ENCODE results near the gene OPHN1. TPM values are rescaled to one million over a fixed set of nuclear protein-coding genes. Genes with fewer than 3 reads are reported as not detected.
A peak's percentile ranks its signal among the peaks of the same experiment; 100 is the strongest.

OPHN1 gene
- not detected for polyA plus RNA-seq (2012; ENCODE audit: low read depth, missing spikeins)

DNA sequence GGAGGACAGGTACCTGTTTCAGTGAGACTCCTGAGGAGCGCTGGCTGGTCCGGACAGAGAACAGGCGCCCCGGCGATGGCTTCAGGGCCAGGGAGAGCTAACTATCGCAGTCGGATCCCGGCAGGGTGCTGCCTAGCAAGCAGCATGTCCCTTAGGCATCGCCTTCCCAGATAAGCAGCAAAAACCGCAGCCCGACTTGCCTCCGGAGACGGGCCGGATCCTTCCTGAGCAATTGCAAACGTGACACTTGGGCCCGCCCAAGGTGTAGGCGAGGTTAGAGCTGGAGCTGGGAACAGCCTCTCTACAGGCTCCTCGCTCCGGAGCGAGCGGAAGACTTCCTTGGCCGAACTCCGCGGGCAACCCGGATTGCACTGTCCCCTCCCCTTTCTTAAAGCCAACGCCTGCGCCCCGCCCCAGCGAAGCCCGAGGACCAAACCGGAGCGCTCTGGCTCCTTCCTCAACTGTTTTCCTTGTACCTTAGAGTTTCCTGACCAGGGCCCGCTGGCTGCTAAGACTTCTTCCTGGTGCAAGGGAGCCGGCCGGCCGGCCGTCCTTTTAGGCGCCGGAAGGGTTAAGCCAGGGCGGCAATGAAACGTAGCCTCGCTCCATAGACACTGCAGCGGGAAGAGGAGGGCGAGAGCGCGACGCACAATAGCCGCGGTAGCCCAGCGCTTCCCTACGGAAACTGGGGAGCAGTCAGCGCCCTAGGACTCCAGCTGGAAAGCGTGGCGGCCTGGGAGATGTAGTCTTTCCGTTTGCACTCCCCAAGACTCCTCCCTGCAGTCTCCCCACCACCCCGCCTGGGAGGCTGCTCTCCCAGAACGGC, at the start of gene OPHN1:
Gene OPHN1 (minus strand): TSS at position 341 of the 826 bp plus-strand sequence. CDS start 475 bp downstream, outside the sequence.
- FAIRE-seq (no peak), DNase-seq (ENCODE audit: insufficient read length, low spot score) (no peak)
- no peak for TF ChIP-seq PAX5 (IDR thresholded peaks at IDR 0.05; ENCODE audit: insufficient read depth, low read length, severe bottlenecking)
- no peak for TF ChIP-seq POLR2AphosphoS5 (IDR thresholded peaks at IDR 0.05; ENCODE audit: low read depth, low read length)
- no peak for TF ChIP-seq SPI1 (IDR thresholded peaks at IDR 0.05; ENCODE audit: low read depth, low read length)
- TF ChIP-seq TAF1 (IDR thresholded peaks at IDR 0.05; ENCODE audit: low read depth, low read length) = no peak
- no peak for TF ChIP-seq POU2F2 (IDR thresholded peaks at IDR 0.05; ENCODE audit: low read depth, low read length)
- TF ChIP-seq POLR2A (IDR thresholded peaks at IDR 0.05; ENCODE audit: low read depth, low read length) = no peak

DNA sequence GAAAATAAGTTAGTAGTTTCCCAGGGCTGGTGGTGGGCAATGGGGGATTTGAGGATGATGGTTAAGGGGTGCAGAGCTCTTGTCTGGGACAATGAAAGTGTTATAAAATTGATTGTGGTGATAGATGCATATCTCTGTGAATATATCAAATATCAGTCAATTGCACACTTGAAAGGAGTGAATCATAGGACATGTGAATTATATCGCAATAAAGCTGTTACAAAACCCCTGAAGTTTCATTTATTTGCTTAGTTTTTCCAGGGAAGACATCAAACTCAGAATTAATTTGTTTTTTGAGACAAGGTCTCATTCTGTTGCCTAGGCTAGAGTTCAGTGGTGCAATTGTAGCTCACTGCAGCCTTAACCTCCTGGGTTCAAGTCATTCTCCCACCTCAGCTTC, 47.7 kb upstream of the OPHN1 start:
- FAIRE-seq (no peak), DNase-seq (ENCODE audit: insufficient read length, low spot score) (no peak)
- no peak for TF ChIP-seq PAX5 (IDR thresholded peaks at IDR 0.05; ENCODE audit: insufficient read depth, low read length, severe bottlenecking)
- no peak for TF ChIP-seq POU2F2 (IDR thresholded peaks at IDR 0.05; ENCODE audit: low read depth, low read length)
- TF ChIP-seq TAF1 (IDR thresholded peaks at IDR 0.05; ENCODE audit: low read depth, low read length) = no peak
- TF ChIP-seq SPI1 (IDR thresholded peaks at IDR 0.05; ENCODE audit: low read depth, low read length) = no peak
- no peak for TF ChIP-seq POLR2A (IDR thresholded peaks at IDR 0.05; ENCODE audit: low read depth, low read length)
- TF ChIP-seq POLR2AphosphoS5 (IDR thresholded peaks at IDR 0.05; ENCODE audit: low read depth, low read length) = no peak

- no peak for DNase-seq (ENCODE audit: insufficient read length, low spot score)
- TF ChIP-seq POU2F2 (IDR thresholded peaks at IDR 0.05; ENCODE audit: low read depth, low read length) = no peak
- FAIRE-seq = no peak
Measured at GRCh38 chrX:68464796-68465195, 31.5 kb upstream of the OPHN1 start.

DNA sequence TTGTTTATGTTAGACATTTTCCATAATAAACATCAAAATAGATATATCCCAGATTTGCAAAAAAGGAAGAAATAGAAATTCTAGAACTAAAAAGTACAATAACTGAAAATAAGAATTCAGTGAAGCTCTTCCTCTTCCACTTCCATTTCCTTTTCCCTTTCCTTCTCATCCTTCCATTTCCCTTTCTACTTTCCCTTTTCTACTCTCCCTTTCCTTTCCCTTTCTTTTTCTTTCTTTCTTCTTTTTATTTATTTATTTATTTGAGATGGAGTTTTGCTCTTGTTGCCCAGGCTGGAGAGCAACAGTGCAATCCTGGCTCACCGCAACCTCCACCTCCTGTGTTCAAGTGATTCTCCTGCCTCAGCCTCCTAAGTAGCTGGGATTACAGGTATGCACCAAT, 30.6 kb upstream of the OPHN1 start:
- DNase-seq (ENCODE audit: insufficient read length, low spot score) (no peak), FAIRE-seq (no peak)
- TF ChIP-seq POLR2A (IDR thresholded peaks at IDR 0.05; ENCODE audit: low read depth, low read length) (no peak), POLR2AphosphoS5 (IDR thresholded peaks at IDR 0.05; ENCODE audit: low read depth, low read length) (no peak), TAF1 (IDR thresholded peaks at IDR 0.05; ENCODE audit: low read depth, low read length) (no peak), POU2F2 (IDR thresholded peaks at IDR 0.05; ENCODE audit: low read depth, low read length) (no peak), SPI1 (IDR thresholded peaks at IDR 0.05; ENCODE audit: low read depth, low read length) (no peak), PAX5 (IDR thresholded peaks at IDR 0.05; ENCODE audit: insufficient read depth, low read length, severe bottlenecking) (no peak)

- FAIRE-seq (peak; percentile 64), DNase-seq (ENCODE audit: insufficient read length, low spot score) (no peak)
- TF ChIP-seq POU2F2 (IDR thresholded peaks at IDR 0.05; ENCODE audit: low read depth, low read length) (peak; percentile 21; the same call in 1 of the 2 replicates), TAF1 (IDR thresholded peaks at IDR 0.05; ENCODE audit: low read depth, low read length) (no peak)
Measured at GRCh38 chrX:68462653-68463052, 29.4 kb upstream of the OPHN1 start.

- no peak for TF ChIP-seq POLR2AphosphoS5 (IDR thresholded peaks at IDR 0.05; ENCODE audit: low read depth, low read length)
- no peak for TF ChIP-seq POLR2A (IDR thresholded peaks at IDR 0.05; ENCODE audit: low read depth, low read length)
- no peak for TF ChIP-seq POU2F2 (IDR thresholded peaks at IDR 0.05; ENCODE audit: low read depth, low read length)
- TF ChIP-seq PAX5 (IDR thresholded peaks at IDR 0.05; ENCODE audit: insufficient read depth, low read length, severe bottlenecking) = no peak
- TF ChIP-seq TAF1 (IDR thresholded peaks at IDR 0.05; ENCODE audit: low read depth, low read length) = no peak
- no peak for TF ChIP-seq SPI1 (IDR thresholded peaks at IDR 0.05; ENCODE audit: low read depth, low read length)
- no peak for FAIRE-seq
- no peak for DNase-seq (ENCODE audit: insufficient read length, low spot score)
Measured at GRCh38 chrX:68462197-68462596, 28.9 kb upstream of the OPHN1 start.

GRCh38 chrX:68461576-68461975, 28.3 kb upstream of the OPHN1 start:
- no peak for FAIRE-seq
- TF ChIP-seq POU2F2 (IDR thresholded peaks at IDR 0.05; ENCODE audit: low read depth, low read length) = no peak
- TF ChIP-seq POLR2AphosphoS5 (IDR thresholded peaks at IDR 0.05; ENCODE audit: low read depth, low read length) = no peak
- no peak for TF ChIP-seq PAX5 (IDR thresholded peaks at IDR 0.05; ENCODE audit: insufficient read depth, low read length, severe bottlenecking)
- no peak for TF ChIP-seq POLR2A (IDR thresholded peaks at IDR 0.05; ENCODE audit: low read depth, low read length)
- no peak for TF ChIP-seq SPI1 (IDR thresholded peaks at IDR 0.05; ENCODE audit: low read depth, low read length)
- no peak for TF ChIP-seq TAF1 (IDR thresholded peaks at IDR 0.05; ENCODE audit: low read depth, low read length)
- DNase-seq (ENCODE audit: insufficient read length, low spot score) = no peak

- TF ChIP-seq TAF1 (IDR thresholded peaks at IDR 0.05; ENCODE audit: low read depth, low read length) (no peak), PAX5 (IDR thresholded peaks at IDR 0.05; ENCODE audit: insufficient read depth, low read length, severe bottlenecking) (no peak), POLR2A (IDR thresholded peaks at IDR 0.05; ENCODE audit: low read depth, low read length) (no peak), POLR2AphosphoS5 (IDR thresholded peaks at IDR 0.05; ENCODE audit: low read depth, low read length) (no peak), POU2F2 (IDR thresholded peaks at IDR 0.05; ENCODE audit: low read depth, low read length) (no peak), SPI1 (IDR thresholded peaks at IDR 0.05; ENCODE audit: low read depth, low read length) (no peak)
- DNase-seq (ENCODE audit: insufficient read length, low spot score) (no peak), FAIRE-seq (no peak)
Measured at GRCh38 chrX:68461093-68461492, 27.8 kb upstream of the OPHN1 start.

DNA sequence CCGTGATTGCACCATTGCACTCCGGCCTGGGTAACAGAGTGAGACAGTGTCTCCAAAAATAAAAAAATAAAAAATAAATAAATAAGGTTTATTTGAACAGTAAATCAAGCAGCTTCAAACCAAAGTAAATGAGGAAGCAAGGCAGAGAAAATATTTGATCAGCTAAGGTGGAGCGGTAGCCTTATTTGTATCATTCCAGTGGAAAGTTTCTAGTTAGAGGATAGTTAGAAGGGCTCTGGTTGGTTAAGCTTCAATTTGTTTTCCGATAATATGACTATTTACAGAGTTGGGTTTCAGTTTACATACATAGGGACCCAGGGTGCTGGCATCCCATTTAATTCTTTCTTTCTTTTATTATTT, 21.8 kb upstream of the OPHN1 start:
- FAIRE-seq (no peak), DNase-seq (ENCODE audit: insufficient read length, low spot score) (no peak)
- TF ChIP-seq POU2F2 (IDR thresholded peaks at IDR 0.05; ENCODE audit: low read depth, low read length) = no peak
- no peak for TF ChIP-seq POLR2AphosphoS5 (IDR thresholded peaks at IDR 0.05; ENCODE audit: low read depth, low read length)
- TF ChIP-seq TAF1 (IDR thresholded peaks at IDR 0.05; ENCODE audit: low read depth, low read length) = no peak
- no peak for TF ChIP-seq PAX5 (IDR thresholded peaks at IDR 0.05; ENCODE audit: insufficient read depth, low read length, severe bottlenecking)
- TF ChIP-seq POLR2A (IDR thresholded peaks at IDR 0.05; ENCODE audit: low read depth, low read length) = no peak
- TF ChIP-seq SPI1 (IDR thresholded peaks at IDR 0.05; ENCODE audit: low read depth, low read length) = no peak
